Neural progenitor cell (in vitro differentiated cells): ENCODE results near the gene CDC42BPA.

Experiments
- EZH2 ChIP-seq: fragments of 200-600 bp; sonication (generic); IDR thresholded peaks from 2 replicates; pipeline ENCODE4 v1.6.1; 2017; ENCODE audit warnings: antibody characterized with exemption, mild to moderate bottlenecking, moderate library complexity
- EZH2phosphoT487 ChIP-seq: fragments of 200-600 bp; sonication (generic); IDR thresholded peaks from 2 replicates; pipeline ENCODE4 v1.6.1; 2017; ENCODE audit warnings: antibody characterized with exemption
- TF ChIP-seq, protein P1 (sequence below): fragments of 200-600 bp; sonication (generic); IDR thresholded peaks from 2 replicates; pipeline ENCODE4 v1.5.1; 2017; ENCODE audit warnings: antibody characterized with exemption, mild to moderate bottlenecking

DNA sequence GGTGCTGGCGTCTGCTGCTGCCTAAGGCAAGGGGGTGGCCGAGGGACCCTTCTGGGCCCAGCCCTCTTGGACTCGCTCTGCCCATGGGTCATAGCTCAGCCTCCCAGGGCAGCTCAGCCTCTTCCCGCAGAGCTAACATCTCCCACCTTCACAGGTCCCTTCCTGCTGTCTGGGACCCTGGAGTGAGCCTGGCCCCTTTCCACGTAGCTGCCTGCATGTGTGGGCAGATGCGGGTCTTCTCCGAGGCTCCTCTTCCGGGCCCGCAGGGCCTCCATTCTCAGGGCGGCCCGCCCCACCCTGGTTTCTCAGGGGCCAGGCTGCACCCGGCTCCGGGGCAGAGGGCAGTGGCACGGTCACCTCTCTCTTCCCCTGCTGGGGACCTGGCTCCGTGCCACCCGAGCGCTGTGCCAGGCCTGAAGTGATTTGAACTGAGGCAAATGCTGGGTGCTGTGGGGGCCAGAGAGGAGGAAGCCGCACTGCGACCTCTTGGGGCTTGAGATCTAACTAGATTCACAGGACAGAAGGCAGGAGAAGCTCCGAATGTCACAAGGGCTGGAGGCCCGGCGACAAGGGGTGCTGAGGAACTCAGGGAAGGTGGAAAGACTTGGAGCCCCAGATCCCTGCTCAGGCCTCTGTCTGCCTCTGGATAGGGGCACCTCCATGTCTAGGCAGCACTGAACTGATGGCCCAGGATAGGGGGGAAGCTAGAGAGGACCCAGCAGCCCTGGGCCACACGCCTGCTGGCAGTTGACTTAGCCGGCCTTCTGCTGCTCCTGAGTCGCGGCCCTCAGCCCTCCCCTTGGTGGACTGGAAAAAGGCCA is 337.5 kb downstream of the CDC42BPA start:
- TF ChIP-seq, protein P1, sequence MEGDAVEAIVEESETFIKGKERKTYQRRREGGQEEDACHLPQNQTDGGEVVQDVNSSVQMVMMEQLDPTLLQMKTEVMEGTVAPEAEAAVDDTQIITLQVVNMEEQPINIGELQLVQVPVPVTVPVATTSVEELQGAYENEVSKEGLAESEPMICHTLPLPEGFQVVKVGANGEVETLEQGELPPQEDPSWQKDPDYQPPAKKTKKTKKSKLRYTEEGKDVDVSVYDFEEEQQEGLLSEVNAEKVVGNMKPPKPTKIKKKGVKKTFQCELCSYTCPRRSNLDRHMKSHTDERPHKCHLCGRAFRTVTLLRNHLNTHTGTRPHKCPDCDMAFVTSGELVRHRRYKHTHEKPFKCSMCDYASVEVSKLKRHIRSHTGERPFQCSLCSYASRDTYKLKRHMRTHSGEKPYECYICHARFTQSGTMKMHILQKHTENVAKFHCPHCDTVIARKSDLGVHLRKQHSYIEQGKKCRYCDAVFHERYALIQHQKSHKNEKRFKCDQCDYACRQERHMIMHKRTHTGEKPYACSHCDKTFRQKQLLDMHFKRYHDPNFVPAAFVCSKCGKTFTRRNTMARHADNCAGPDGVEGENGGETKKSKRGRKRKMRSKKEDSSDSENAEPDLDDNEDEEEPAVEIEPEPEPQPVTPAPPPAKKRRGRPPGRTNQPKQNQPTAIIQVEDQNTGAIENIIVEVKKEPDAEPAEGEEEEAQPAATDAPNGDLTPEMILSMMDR = no peak
- TF ChIP-seq EZH2 (no peak), EZH2phosphoT487 (no peak)
